ENCODE data around the gene WNK2.

The WNK2 gene

DNA sequence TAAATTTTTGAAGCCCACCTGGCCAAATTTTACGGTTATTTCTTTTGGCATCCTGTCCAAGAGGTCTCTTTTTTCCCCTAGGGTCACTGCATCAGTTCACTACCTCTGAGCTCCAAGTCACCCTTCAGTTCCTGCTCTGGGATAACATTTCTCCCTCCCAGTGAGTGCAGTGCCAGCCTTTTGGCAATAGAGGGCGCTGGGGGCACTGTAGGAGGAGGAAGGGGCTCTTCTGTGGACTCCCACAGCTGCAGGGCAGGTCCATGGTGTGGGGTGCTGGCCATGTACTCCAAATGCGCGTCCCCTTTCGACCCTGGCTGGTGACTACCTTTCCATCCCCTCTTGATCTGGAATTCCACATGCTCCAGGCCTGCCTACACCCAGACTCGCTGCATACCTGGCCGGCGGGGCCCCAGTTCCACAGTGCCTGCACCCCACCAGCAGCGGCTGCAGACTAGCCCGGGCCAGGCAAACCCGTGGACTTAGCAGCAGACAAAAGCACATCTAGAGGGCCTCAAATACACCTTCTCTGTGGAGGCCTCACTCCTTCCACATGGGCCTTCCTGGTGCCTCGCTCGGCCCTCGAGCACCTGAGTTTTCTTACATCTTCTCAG is 29.5 kb upstream of the WNK2 start:
- DNase-seq (ENCODE audit: insufficient read length, low spot score) (peak; percentile 87), FAIRE-seq (no peak)
- TF ChIP-seq, protein P1, sequence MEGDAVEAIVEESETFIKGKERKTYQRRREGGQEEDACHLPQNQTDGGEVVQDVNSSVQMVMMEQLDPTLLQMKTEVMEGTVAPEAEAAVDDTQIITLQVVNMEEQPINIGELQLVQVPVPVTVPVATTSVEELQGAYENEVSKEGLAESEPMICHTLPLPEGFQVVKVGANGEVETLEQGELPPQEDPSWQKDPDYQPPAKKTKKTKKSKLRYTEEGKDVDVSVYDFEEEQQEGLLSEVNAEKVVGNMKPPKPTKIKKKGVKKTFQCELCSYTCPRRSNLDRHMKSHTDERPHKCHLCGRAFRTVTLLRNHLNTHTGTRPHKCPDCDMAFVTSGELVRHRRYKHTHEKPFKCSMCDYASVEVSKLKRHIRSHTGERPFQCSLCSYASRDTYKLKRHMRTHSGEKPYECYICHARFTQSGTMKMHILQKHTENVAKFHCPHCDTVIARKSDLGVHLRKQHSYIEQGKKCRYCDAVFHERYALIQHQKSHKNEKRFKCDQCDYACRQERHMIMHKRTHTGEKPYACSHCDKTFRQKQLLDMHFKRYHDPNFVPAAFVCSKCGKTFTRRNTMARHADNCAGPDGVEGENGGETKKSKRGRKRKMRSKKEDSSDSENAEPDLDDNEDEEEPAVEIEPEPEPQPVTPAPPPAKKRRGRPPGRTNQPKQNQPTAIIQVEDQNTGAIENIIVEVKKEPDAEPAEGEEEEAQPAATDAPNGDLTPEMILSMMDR (IDR thresholded peaks at IDR 0.05; ENCODE audit: insufficient read depth, missing control alignments), result peak; percentile 55

DNA sequence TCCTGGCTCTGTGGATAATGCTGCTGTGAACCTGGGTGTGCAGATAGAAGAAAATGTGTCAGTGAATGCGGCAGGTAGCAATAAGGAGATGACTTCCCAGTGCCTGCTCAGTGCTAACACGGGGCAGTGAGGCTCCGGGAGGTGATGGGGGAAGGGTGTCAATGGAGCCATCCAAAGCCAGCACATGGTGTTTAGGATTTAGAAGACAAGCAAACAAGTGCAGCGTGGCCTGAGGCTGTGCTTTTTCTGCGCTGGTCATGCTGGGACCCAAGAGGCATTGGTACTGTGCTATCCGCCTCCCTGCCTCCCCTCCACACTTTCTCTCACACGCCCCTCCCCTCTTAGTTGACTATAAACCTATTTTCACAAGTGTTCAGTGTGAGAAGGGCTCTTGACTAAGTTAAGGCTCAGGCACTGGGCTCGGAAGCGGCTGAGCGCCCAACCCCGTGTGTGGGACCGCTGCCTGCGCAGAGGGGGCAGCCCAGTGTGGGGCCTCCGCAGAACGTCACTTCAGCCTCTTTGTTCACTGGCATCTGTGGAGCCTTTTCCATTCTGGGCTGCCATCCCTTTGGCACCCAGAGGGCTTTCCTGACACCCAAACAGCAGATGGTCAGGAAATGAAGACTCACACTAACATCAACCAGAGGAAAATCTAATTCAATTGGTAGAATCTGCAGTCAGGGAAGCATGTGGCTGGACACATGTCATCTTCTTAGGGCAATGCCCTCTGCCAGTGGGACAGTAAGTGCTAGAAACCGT is 28.0 kb upstream of the WNK2 start:
- FAIRE-seq, result no peak
- TF ChIP-seq, protein P1 (IDR thresholded peaks at IDR 0.05; ENCODE audit: insufficient read depth, missing control alignments), result no peak
- no peak for DNase-seq (ENCODE audit: insufficient read length, low spot score)

DNA sequence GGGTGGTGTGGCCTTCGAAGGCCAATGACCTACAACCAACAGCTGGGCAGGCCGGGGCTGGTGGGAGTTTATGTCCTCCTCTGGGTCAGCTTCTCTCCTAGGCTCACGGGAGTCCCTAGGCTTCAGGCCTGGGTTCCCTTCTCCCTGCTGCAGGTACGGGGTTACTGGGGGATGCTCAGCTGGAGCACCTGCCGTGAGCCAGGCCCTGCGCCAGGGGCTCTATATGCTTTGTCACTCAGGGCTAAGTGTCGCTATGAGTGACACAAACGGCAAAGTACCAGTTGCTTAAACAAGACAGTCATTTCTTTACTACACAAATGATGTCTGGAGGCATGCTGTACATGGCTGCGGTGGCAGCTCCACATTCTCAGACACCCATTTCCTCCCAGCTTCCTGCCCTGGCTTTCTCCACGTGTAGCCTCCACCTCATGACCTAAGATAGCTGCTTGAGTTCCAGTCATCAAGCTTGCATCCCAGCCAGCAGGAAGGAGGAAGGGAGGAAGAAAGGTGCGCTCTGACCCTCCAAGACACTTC is 27.4 kb upstream of the WNK2 start:
- FAIRE-seq (no peak), DNase-seq (ENCODE audit: insufficient read length, low spot score) (no peak)
- TF ChIP-seq, protein P1 (IDR thresholded peaks at IDR 0.05; ENCODE audit: insufficient read depth, missing control alignments), result no peak

DNA sequence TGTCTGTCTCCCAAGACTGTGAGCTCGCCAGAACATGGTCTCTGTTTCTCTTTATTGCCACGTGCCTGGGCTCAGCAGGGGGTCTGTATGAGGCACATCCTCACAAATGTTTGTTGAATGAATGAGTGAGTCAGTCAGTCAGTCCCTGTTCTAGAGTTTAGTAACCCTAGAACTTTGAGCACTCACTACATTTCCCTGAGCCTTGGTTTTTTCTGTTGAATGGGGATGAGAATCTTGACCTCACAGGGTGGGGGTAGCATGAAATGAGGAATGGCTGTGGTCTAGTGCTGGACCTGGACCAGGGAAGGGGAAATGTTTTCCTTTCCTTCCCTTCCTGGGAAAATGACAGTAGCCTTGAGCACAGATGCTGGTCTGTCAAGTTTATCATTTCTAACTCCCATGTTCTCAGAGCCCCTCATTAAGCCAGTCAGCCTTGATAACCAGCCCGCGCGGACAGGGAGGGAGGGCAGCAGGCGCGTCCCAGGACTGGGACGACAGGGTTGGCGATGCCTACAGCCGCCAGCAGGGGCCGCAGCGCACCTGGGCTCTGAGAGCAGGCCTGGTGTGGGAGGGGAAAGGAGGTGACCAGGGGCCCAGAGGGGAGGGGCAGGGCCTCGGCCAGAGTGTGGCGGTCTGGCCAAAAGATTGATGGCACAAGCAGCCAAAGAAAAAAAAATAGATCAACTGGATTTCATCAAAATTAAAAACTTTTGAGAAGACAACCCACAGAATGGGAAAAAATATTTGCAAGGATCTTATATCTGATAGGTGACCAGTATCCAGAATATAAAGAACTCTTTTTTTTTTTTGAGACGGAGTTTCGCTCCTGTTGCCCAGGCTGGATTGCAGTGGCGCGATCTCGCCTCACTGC is 24.1 kb upstream of the WNK2 start:
- TF ChIP-seq, protein P1 (IDR thresholded peaks at IDR 0.05; ENCODE audit: insufficient read depth, missing control alignments), result peak; percentile 94
- DNase-seq (ENCODE audit: insufficient read length, low spot score), result peak; percentile 69
- no peak for FAIRE-seq

DNA sequence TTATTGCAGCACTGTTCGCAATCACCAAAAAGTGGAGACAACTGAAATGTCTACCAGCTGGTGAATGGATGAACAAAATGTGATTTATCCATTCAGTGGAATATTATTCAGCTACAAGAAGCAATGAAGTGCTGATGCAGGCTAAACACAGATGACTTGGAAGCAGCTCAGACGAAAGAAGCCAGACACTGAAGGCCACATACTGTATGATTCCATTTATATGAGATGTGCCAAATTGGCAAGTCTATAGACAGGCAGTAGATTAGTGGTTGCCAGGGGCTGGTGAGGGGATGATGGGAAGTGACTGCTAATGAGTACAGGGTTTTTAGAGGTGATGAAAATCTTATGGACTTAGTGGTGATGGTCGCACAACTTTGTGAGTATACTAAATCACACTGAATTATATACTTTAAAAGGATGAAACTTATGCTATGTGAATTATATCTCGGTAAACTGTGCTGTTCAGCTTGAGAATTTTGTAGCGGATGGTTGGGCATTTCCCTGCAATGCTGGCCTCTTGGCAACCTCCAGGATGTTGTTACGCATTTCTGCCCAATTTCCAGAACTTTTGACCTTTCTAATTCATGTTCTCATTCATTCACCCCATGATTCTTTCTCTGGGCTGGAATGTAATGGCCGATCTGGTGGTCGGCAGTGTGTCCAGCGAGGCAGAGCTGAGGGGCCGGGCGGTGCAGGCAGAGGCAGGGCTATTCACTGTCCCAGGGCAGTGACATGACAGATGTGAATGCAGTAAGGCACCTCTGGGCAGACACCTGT is 22.0 kb upstream of the WNK2 start:
- TF ChIP-seq, protein P1 (IDR thresholded peaks at IDR 0.05; ENCODE audit: insufficient read depth, missing control alignments), result no peak
- FAIRE-seq (no peak), DNase-seq (ENCODE audit: insufficient read length, low spot score) (no peak)

DNA sequence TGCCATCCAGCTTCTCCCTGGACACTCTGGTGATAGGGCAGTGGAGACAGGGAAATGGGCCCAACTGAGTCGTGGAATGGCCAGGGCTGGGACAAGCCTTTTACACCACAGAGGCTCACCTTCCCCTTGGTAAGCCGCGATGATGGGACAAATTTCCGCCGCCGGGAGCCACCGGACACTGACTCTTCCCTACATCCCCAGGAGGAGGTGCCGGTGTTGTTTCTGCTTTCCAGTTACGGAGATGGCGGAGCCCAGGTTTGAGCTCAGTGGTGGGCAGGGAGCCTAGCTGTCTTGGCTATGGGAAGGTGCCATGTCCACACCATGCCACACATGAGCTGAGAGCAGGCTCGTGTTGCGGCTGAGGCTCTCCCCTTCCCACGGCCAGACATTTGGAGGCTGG is 19.9 kb upstream of the WNK2 start:
- DNase-seq (ENCODE audit: insufficient read length, low spot score) (no peak), FAIRE-seq (no peak)
- TF ChIP-seq, protein P1 (IDR thresholded peaks at IDR 0.05; ENCODE audit: insufficient read depth, missing control alignments), result no peak
